Erythroblast (primary cell): ENCODE measurements around the gene RETREG1.
A peak's percentile ranks its signal among the peaks of the same experiment; 100 is the strongest.
"Not testable (repeated sequence)": the region's sequence is repeated elsewhere in the genome, so short reads cannot be mapped to it uniquely, and the experiment has no call there.

Experiments
- DNase-seq, 2 experiments: peaks; one replicate each; lab custom pipeline; 2025; lab: John Stamatoyannopoulos, UW
- GATA1 ChIP-seq: IDR thresholded peaks from 2 replicates; pipeline ENCODE4 v1.6.1; 2011; ENCODE audit warnings: low read depth, mild to moderate bottlenecking, control low read depth, low read length, moderate library complexity
- POLR2A ChIP-seq: IDR thresholded peaks from 2 replicates; pipeline ENCODE4 v1.6.1; 2011; ENCODE audit warnings: mild to moderate bottlenecking, low read length

RETREG1 gene

DNA sequence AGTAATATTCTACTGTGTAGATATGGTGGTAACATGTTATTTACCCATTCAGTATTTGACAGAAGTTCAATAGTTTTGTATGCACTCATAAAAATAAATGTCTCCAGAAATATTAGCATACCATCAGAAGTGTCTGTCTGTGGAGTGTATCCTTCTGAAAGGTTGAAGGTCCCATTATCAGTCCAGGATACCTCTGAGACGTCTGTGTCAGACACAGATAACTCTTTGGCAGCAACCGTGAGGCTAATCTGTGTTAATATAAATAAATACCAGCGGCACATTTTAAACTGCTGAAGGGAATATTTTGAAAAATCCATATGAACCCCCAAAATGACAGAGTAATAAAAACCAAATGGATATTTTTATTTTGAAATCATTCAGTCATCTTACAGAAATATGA is 139.3 kb downstream of the RETREG1 start:
- TF ChIP-seq GATA1 (no peak), POLR2A (no peak)
- DNase-seq = peak; percentile 5 to 49

DNA sequence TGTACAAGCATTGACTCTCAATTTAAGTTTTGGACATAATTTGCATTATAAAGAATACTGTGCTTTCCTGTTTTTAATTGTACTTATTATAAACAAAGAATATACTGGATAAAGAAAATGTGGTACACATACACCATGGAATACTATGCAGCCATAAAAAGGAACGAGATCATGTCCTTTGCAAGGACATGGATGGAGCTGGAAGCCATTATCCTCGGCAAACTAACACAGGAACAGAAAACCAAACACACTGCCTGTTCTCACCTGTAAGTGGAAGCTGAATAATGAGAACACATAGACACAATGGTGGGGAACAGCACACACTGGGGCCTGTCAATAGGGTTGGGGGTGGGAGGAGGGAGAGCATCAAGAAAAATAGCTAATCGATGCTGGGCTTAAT is 140.4 kb downstream of the RETREG1 start:
- not testable (repeated sequence) for DNase-seq

DNA sequence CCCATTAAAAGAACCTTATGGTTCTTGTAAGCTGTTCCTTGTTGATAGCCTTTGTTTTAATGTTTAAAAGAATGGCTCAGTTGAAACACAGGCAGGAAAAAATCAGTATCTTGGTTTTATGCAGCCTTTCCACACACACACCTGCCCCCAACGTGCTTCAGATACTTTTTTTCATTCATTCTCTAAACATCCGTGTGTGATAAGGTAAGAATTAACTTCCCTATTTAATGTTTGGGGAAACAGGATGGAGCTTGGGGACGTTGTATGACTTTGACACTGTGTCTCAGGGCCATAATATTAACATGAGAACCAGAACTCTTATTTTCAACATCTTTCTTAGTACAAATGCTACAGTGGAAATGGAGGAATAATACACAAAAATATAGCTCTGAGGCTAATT is 145.4 kb downstream of the RETREG1 start:
- no peak for DNase-seq
- no peak for TF ChIP-seq GATA1
- no peak for TF ChIP-seq POLR2A

DNA sequence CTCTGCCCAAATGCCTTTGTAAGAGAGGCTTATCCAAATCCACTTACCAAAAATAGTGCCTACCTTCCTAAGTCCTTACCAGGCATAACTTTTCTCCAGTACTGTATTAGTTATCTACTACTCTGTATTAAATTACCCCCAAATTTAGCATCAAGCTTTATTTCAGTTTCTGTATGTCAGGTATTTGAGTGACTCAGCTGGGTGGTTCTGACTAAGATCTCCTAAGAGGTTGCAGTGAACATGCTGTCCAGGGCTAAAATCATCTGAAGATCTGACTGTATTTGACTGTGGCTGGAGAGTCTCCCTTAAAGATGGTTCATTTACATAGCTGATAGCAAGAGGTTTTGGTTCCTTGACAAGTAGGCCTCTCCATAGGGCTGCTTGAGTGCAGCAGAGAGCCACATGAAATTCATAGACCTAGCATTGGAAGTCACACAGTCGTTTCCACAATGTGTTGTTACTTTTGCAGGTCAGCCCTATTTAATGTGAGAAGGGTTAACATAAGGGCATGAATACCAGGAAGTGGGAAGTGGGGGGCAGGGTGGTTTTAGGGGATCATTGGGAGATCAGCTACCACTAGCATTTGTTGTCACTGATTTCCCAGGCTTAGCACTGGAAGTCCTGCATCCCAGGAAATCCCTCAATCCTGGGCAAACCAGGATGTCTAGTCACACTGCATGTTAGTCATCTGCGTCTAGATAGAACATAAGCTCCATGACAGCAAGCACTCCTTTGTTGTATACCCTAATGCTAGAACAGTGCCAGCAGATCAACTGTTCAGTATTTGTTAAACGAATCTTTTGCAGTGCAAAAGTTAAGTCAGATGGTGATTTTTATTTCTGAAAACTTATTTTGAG is 149.2 kb downstream of the RETREG1 start:
- peak; percentile 39 to 49 for DNase-seq
- TF ChIP-seq POLR2A = no peak
- TF ChIP-seq GATA1 = no peak

DNA sequence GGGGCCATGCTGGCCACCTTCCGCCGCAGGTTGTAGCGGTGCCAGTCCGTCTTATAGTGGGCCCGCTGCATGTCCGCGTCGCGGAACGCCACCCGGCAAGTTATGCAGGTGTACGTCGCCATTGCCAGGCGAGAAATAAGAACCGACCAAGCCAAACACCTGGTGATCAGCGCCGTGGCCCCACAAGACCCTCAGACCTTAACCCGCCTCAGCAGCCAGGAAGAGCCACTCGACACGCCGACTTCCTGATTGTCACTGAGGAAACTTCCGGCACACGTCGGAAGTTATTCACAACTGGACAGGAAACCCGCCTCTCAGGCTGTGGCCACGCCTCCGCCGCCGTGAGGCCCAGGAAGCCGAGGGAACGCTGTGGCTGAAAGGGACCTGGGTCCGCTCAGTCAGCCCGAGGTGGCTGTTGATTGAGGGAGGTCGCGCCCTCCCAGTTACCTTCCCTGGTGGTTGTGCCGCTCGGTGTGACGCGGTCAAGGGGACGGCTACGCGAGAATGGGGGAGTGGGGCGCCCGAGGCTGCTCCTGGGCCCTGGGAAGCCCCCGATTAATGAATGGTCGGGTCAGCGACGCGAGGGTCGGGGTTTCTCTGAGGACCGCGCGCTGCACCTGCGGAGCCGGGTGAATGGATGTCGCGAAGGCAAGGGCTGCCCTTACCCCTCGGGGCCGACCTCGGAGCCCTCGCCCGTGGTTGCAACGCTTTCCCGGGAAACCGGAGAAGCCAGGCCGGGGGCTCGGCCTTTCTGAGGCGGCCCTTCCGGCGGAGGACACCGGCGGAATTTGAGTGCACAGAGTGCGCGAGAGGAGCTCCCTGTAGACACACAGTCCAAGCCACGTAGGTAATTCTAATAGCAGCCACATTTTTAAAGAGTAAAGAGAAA is 151.0 kb downstream of the RETREG1 start, which contains the start of gene ZNF622:
TSS of gene ZNF622 (minus strand) at position 257 of the 889 bp plus-strand sequence. CDS start at position 122, 135 bp downstream.
- peak; percentile 93 for DNase-seq
- TF ChIP-seq POLR2A (peak; percentile 96), GATA1 (no peak)

DNA sequence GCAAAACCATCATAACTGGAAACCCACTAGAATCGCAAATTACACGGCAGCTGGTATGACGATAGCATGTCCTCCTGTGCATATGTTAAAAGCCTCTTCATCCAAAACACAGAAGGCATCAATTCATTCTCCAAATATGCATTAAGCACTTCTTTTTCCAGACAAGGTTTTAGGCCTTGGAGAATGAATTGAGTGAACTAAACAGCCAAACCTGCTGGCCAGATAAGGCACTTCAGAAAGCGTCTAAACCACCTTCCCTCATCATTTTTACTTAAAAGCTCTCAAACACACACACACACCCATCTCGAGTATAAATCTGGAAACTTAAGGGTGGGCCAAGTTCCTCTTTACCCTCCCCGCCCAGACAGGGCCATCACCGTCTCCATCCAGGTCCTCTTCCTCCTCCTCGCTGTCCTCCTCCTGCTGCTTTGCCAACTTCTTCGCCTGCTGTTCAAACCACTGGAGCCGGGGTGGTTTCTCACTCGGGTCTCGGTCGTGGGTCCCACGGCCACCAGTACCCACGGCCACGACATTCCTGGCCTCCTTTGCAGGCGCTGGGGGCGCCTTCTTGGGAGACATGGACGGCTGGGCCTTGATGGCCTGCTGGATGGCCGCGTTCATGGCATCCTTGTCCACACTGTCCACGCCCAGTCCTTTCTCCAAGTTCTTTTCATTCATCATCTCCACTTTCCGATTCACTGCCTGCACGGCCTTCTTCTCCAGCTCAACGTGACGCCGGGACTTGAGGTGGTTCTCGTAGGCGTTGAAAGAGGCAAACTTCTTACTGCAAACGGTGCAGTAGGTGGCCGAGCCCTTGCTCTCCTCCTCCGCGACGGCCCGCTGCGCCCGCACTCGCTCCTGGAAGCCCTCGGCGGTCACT is 151.9 kb downstream of the RETREG1 start:
- peak; percentile 35 to 49 for DNase-seq
- TF ChIP-seq POLR2A (no peak), GATA1 (no peak)

DNA sequence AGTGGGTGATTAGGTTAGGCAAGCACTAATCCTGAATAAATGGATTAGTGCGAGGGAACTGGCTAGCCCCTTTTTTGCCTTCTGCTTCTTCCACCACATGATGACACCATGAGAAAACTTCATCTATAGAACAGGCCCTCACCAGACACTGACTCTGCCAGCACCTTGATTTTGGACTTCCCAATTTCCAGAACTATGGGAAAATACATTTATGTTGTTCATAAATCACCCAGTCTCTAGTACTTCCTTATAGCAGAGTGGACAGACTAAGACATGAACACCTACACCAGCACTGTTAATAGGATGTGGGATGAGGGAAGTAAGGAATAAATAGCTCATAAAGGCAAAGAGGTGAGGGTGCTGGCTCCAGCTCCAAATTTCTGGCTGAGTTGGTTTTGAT is 152.6 kb downstream of the RETREG1 start:
- TF ChIP-seq GATA1 (no peak), POLR2A (no peak)
- peak in 1 of 2 experiments; percentile 12 for DNase-seq

DNA sequence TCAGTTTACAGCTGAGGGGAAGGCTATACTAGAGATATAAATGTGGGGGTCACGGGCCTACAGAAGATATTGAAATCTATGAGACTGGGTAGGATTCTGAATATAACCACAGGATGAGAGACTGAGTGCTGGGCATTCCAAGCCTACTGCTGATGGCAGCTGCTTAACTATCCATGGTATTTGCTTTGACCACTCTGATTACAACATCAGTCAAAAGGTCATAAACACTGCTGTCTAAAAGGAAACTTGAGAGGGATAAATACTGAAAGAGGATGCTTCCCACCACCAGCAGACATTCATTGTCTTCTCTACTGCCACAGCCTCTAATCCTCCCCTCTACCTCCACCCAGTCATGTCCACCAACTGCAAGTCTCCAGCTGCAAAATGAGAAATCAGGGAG is 155.0 kb downstream of the RETREG1 start:
- DNase-seq = no peak

DNA sequence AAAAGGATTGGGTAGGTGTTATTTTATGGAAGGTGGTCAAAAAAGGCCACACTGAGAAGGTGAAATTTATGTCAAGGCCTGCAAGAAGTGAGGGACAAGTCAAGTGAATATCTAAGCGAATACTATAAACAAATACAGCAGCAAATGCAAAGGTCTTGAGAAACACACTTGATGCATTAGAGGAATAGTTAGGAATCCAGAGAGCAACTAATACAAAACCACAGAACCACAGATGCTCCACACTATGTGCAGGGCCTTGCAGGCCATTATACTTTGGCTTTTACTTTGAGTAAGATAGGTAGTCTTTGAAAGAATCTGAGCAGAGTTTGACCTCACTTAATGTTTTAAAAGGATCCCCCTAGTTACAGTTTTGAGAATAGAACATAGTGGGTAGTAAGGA is 155.8 kb downstream of the RETREG1 start:
- TF ChIP-seq GATA1 = no peak
- TF ChIP-seq POLR2A = no peak
- DNase-seq = no peak

More for the DNA sequence above, 155.0 kb downstream of the RETREG1 start:
- TF ChIP-seq GATA1 = no peak
- no peak for TF ChIP-seq POLR2A

DNA sequence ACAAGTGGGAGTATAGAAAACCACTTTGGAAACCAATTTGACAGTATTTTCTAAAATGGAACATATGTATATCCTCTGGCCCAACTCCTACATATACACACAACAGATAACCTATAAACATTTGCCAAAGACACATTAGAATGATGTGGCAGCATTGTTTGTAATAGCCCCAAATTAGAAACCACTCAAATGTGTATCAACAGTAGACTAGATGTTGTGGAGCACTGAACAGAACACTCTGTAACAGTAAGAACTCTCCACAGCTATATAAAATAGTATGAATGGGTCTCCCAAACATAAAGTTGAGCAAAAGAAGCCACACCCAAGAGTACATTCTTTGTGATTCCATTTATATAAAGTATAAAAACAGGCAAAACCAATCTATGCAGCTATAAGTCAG is 157.3 kb downstream of the RETREG1 start:
- TF ChIP-seq GATA1 = no peak
- no peak for TF ChIP-seq POLR2A
- no peak for DNase-seq

DNA sequence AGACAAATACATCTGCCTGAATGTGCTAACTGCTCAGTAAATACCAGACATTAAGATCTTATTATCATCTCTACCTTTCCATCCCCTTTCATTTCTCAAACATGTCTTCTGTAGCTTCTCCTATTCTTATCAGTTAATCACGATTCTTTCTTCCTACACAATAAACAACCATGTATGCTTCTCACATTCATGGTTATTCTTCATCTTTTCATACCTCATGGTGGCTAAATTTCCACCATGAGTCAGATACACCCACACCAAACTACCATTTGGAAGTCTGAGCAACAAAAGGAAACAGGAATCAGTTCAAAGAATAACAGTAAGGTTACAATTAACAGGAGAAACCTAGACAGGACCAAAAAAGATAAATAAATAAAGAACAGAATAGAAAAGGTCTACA is 158.9 kb downstream of the RETREG1 start:
- no peak for DNase-seq
- no peak for TF ChIP-seq POLR2A
- no peak for TF ChIP-seq GATA1

DNA sequence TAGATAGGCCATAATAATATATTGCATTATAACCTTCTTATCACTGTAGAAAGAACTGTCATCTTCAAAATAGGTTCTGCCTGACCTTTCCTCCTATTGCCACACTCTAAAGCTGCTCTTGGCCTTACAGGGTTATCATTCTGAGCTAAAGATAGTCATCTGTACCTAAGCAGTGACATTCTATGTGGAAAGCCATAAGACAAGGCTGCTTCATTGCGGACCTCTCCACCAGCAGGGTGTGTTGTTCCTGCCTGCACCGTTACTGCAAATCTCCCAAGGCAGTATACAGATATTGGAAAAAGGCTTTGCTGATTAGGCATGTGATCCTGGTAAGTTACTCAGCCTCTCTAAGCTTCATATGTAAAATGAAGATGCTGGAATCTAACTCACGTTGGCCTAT is 159.3 kb downstream of the RETREG1 start:
- TF ChIP-seq GATA1 = no peak
- TF ChIP-seq POLR2A = no peak
- no peak for DNase-seq
